GM18861 (cell line): ENCODE measurements around the gene TNKS1BP1.

Experiments
- ATAC-seq: cut with Tn5 transposase; IDR thresholded peaks from one replicate; pipeline ENCODE4 v1.9.1; 2021; ENCODE audit not compliant: unreplicated experiment

Gene TNKS1BP1

GRCh38 chr11:57335023-57335342 is 10.2 kb upstream of the TNKS1BP1 start:
- ATAC-seq, result no peak

GRCh38 chr11:57332694-57333440 is 8.1 kb upstream of the TNKS1BP1 start:
- ATAC-seq, result no peak

- no peak for ATAC-seq
Measured at GRCh38 chr11:57331720-57332119, 7.0 kb upstream of the TNKS1BP1 start.

- no peak for ATAC-seq
Measured at GRCh38 chr11:57330029-57330428, 5.3 kb upstream of the TNKS1BP1 start.

GRCh38 chr11:57327721-57328120 is 3.0 kb upstream of the TNKS1BP1 start:
- ATAC-seq, result no peak

- ATAC-seq, result no peak
Measured at GRCh38 chr11:57325735-57326048, 940 bp upstream of the TNKS1BP1 start.

GRCh38 chr11:57324154-57324885 is 432 bp downstream of the TNKS1BP1 start:
- ATAC-seq, result no peak

- no peak for ATAC-seq
Measured at GRCh38 chr11:57323855-57324153, 948 bp downstream of the TNKS1BP1 start.

- no peak for ATAC-seq
Measured at GRCh38 chr11:57323167-57323854, 1.4 kb downstream of the TNKS1BP1 start.

- ATAC-seq, result no peak
Measured at GRCh38 chr11:57322256-57323166, 2.2 kb downstream of the TNKS1BP1 start.

- ATAC-seq, result no peak
Measured at GRCh38 chr11:57321388-57322255, 3.1 kb downstream of the TNKS1BP1 start.

GRCh38 chr11:57320719-57321387 is 3.9 kb downstream of the TNKS1BP1 start:
- ATAC-seq, result no peak

GRCh38 chr11:57320067-57320718 is 4.6 kb downstream of the TNKS1BP1 start:
- no peak for ATAC-seq

- no peak for ATAC-seq
Measured at GRCh38 chr11:57318178-57318577, 6.6 kb downstream of the TNKS1BP1 start.

GRCh38 chr11:57316017-57316416 is 8.7 kb downstream of the TNKS1BP1 start:
- no peak for ATAC-seq

GRCh38 chr11:57315491-57315890 is 9.3 kb downstream of the TNKS1BP1 start:
- no peak for ATAC-seq

- ATAC-seq, result no peak
Measured at GRCh38 chr11:57314221-57314973, 10.4 kb downstream of the TNKS1BP1 start.

- no peak for ATAC-seq
Measured at GRCh38 chr11:57313788-57314135, 11.0 kb downstream of the TNKS1BP1 start.
